HG03103 (cell line): ENCODE data around the gene LAD1.

ENCODE experiments used
- ATAC-seq: cut with Tn5 transposase; IDR thresholded peaks from one replicate; pipeline ENCODE4 v1.9.1; 2021; ENCODE audit warnings: low read depth; ENCODE audit not compliant: unreplicated experiment

Gene LAD1

DNA sequence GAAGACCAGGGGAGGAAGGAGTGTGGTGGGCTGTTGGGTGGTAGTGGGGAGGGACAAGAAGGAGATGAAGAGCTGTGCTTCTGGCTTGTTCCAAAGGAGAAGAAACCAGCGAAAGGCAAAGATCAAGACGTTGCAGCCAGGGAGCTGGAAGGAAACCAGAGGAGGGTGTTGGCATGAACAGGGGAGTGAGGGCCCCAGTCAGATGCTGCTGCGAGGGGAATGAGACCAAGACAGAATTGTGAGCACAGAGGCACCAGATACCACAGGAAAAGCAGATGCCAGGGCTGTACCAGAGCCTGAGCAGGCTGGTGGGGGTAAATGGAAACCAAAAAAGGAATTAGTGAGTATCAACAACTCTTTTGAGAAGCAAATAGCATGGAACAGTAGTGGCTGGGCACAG, 6.0 kb downstream of the LAD1 start:
- ATAC-seq = no peak

GRCh38 chr1:201391651-201392511, 7.2 kb downstream of the LAD1 start:
- no peak for ATAC-seq

- ATAC-seq = no peak
Observed at GRCh38 chr1:201391225-201391624, 7.9 kb downstream of the LAD1 start.

- ATAC-seq = no peak
Observed at GRCh38 chr1:201389051-201389450, 10.1 kb downstream of the LAD1 start.

- ATAC-seq = no peak
Observed at GRCh38 chr1:201386208-201386607, 12.9 kb downstream of the LAD1 start.

DNA sequence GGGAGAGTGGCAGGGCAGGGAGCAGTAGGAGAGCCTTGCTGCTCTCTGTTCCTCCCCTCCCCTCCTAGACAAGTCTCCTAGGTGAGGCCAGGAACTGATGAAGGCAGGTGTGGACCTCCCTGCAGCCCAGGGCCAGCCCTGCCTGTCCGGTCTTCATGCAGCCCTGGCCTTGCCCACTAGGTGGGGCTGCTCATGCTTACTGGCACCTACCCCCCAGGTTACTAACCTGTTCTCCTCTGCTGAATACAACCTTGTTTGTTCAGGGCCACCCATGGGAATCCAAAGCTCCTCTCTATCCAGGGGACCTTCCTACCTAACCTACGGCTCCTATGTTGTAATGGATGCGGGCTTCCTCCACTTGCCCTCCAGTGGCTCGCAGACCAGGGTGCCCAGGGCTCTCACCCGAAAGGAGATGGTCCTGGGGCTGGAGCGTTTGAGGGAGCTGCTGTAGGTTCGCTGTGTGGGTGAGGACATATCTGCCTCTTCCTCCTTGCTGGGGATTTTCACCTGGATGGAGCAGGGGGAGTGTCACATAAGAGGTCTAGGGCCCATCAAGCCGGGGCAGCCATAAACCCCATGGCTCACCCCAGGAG, 13.7 kb downstream of the LAD1 start:
- peak; percentile 78 for ATAC-seq

- ATAC-seq = no peak
Observed at GRCh38 chr1:201384406-201384782, 14.7 kb downstream of the LAD1 start.

GRCh38 chr1:201383647-201384405, 15.3 kb downstream of the LAD1 start:
- no peak for ATAC-seq

DNA sequence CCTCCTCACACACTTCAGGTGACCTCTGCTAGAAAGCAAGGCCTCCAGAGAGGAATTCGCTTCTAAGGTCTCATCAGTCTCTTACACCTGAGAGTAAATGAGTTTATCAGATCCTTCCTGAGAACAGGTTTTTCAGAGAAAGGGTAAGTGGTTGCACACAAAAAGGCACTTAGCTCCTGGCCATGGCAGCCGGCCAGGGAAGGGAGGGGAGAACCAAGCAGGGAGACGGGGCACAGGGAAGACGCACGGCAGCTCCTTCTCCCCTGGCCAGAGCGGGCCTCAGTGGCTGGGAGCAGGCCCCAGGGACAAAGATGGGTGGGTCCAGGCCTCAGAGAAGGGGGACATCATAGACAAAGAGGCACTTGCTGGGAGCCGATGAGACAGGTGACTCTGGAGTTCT, 18.0 kb downstream of the LAD1 start:
- ATAC-seq = no peak

DNA sequence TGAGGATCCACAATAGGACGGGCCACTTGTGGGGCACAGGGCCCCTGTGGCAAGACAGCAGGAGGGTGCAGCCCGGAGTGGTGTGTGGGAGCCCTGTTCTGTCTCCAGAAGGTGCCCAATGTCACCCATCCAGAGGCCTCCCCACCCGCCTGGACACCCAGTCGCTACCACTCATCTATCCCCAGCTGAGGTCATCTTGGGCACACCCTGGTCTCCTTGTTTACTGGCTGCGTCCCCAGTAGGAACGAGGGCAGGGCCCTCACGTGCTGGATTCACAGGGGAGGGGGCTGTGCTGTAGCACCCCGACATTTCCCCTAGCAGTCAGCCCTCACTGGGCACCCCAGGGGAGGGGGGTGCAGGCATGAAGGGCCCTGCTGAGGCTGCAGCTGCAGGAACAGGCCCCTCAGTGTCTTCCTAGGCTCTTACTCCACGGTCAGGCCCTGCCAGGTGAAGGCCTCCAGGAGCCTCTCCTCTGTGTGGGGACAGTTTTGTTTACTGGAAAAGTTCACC, 19.3 kb downstream of the LAD1 start:
- ATAC-seq = no peak

- no peak for ATAC-seq
Observed at GRCh38 chr1:201378804-201379203, 20.3 kb downstream of the LAD1 start.

- ATAC-seq = no peak
Observed at GRCh38 chr1:201377611-201378092, 21.5 kb downstream of the LAD1 start, which contains the start of gene TNNT2. Gene TNNT2, minus strand, starts transcription at chr1:201377680. Its CDS starts 4,426 bp downstream, at chr1:201373254.

- ATAC-seq = peak; percentile 51
Observed at GRCh38 chr1:201376464-201377374, 22.4 kb downstream of the LAD1 start.

DNA sequence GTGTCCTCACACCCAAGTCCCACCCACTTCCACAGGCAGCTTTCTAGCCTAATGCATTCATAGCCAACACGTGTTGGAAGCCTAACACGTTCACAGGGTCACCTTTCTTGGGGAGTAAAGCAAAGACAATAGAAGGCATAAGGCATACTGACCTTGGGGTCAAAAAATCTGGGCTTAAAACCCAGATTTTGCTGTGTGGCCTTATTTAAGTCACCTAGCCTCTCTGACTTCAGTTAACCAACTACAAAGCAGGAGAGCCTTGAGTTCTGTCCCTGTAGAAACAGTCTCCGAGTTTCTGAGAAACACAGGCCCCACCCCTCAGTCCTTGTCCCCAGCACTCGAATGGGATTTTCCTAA, 23.0 kb downstream of the LAD1 start:
- no peak for ATAC-seq

DNA sequence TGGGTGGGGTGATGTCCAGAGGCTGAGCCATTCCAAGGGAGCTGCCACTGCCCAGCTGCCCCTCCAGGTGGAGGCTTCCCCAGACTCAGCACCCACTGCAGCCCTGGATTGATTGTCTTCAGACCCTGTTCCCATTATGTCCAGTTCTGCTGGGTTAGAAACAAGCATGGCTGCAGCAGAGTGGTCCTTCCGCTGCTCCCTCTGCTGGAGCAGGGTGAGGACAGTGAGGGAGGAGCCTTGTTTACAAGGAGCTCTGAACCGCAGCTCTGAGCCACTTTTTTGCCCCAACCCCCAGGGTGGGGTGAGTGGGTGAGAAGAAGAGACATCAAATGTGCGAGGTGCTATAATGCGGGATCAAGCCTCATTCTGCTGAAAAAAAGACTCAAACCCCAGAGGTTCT, 24.0 kb downstream of the LAD1 start:
- no peak for ATAC-seq

GRCh38 chr1:201374364-201374763, 24.8 kb downstream of the LAD1 start:
- no peak for ATAC-seq

DNA sequence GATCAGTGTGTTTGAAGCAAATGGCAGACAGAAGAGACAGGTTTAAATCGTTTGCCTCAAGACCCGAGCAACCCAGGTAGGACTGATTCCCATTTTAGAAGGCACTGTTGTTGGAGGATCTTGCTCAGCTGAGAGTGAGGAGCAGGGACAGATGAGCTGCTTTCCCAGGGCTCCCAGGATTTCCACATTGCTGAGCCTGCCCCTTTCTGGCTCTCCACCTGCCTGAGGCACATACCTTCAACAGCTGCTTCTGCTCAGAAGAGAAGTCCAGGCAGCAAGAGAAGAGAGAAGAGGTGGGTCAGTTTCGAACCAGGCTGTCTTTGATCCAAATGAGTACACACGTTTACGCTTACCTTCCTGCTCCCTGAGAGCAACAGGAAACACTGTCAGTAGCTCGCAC, 27.3 kb downstream of the LAD1 start:
- no peak for ATAC-seq

DNA sequence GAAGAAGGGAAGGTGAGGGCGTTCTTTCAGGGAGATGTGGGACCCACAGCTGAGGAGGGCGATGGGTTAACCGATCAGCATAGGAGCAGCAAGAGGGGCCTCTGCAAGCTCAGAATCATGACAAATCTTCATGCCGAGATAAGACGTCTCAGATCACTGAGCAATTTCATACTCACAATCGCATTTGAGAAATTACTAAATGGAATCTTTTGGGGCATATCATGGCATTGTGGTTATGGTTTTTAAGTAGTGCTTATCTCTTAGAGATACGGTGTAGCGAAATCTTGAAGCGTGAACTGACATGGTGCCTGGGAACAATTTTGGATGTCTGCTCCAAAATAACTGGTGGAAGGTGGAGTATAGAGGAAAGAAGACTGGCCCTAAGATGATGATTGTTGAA, 27.8 kb downstream of the LAD1 start:
- ATAC-seq = no peak

- no peak for ATAC-seq
Observed at GRCh38 chr1:201370500-201370899, 28.6 kb downstream of the LAD1 start.

DNA sequence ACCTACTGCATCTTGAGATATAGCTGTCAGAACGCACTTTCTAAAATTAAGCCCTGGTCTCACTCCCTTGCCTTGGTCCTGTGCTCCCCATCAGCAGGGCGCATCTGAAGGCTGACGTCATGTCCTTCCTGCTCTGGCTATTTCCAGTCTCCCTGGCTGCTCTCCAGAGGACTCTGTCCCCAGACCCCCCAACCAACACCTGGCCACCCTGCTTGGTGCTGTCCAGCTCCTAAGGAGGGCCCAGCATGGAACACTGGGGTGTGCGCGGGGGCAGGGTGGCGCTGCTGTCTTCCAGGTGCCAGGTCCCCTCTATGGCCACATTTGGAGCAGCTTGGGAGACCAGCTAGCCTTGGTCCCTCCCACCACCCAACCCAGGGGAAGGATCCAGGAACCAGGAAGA, 29.9 kb downstream of the LAD1 start:
- no peak for ATAC-seq
